HG02678 (cell line): ENCODE data around the gene TSPAN8.
"Not testable (repeated sequence)": the region's sequence is repeated elsewhere in the genome, so short reads cannot be mapped to it uniquely, and the experiment has no call there.

Experiments used
- ATAC-seq: cut with Tn5 transposase; IDR thresholded peaks from one replicate; pipeline ENCODE4 v1.9.1; 2021; ENCODE audit warnings: mild to moderate bottlenecking, moderate library complexity; ENCODE audit not compliant: unreplicated experiment

The TSPAN8 gene

GRCh38 chr12:71130521-71131069 lies 27.2 kb downstream of the TSPAN8 start:
- ATAC-seq = no peak

DNA sequence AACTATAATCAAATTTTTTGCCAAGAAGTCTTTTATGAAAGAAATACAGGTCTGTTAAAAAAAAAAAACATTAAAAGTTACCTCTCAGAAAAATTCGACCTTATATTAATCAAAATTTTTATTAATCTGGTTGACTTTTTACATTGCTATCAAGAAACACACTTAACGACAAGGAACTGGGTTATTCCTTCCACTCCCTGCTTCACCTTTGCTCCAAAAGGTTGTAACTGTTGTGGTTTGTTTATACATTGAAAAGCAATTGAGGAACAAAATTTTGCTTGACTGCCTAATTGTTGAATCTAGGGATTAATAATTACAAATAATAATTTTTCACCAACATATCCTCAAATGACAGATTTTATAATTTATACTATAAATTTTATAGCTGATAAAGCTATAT lies 28.4 kb downstream of the TSPAN8 start:
- no peak for ATAC-seq

DNA sequence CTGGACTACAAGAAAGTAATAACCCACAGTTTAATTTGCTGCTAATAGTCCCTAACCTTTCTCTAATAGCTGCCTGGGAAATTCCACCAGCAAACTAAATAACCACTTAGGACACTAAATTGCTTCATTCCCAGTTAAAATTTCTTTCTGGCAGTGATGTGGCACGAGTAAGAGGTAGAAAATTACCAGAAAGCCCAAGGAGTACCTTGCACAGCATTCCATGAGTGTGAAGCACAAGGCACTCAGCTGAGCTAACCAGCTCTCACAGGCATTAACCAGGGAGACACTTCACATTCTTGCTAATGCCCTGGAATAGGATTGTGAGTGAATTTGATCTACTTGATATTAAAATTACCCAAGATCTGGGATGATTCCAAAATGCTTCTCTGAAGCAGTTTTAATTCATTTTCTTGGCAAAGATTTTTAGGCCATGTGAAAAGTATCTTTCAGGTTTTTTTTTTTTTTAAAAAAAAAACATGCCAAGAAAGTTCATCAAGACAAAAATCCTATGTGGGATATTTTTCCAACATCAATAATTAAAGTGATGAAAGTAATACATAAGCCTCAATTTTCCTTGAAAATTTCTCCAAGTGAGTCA lies 29.5 kb downstream of the TSPAN8 start:
- ATAC-seq = no peak

- ATAC-seq = no peak
Observed at GRCh38 chr12:71125949-71126348, 31.9 kb downstream of the TSPAN8 start.

DNA sequence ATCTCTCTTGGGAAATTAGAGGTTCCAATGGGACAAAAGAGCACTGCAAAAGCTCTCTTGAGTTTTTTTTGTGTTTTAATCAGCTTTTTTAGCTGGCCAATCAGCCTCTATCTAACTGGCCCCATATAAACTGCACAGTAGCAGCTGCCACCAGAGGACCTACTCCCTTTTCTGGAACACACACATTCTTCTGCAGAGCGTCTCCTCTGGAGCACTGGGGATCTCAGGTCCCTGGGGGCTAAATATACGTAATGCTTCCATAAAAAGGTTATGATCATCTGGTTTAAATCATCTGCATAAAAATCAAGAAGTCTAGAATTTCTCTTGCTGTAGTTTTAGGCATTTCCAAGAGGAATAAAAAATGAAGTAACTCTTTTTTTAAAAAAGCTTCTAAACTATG lies 32.3 kb downstream of the TSPAN8 start:
- ATAC-seq = no peak

- ATAC-seq = no peak
Observed at GRCh38 chr12:71124835-71125460, 32.9 kb downstream of the TSPAN8 start.

DNA sequence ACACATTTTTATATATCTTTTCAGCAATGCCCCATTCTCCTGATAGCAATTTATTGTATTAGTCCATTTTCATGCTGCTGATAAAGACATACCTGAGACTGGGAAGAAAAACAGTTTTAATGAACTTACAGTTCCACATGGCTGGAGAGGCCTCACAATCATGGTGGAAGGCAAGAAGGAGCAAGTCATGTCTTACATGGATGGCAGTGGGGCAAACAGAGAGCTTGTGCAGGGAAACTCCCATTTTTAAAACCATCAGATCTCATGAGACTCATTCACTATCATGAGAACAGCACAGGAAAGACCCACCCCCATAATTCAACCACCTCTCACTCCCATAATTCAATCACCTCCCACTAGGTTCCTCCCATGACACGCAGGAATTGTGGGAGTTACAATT lies 44.7 kb downstream of the TSPAN8 start:
- not testable (repeated sequence) for ATAC-seq

- ATAC-seq = no peak
Observed at GRCh38 chr12:71109834-71110233, 48.0 kb downstream of the TSPAN8 start.

GRCh38 chr12:71108355-71108754 lies 49.4 kb downstream of the TSPAN8 start:
- no peak for ATAC-seq

DNA sequence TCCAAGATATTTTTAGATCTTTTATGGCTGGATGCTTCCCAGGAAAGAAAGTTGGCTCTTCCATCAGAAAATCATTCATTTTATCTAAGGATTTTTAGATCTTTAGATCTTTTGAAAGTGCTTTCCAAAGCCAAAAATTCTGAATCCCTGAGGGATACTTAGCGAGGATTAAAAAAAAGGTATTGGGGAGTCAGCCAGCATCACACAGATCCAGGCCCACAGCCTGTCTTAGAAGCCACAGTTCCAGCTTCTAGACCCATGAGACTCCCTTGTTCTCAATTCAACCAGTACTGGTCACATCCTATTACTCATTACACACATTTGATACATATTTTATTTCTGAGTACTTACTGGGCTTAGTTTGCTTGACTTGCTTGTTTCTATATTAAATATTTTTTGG lies 49.9 kb downstream of the TSPAN8 start:
- ATAC-seq = no peak

- ATAC-seq = no peak
Observed at GRCh38 chr12:71105956-71106355, 51.8 kb downstream of the TSPAN8 start.

DNA sequence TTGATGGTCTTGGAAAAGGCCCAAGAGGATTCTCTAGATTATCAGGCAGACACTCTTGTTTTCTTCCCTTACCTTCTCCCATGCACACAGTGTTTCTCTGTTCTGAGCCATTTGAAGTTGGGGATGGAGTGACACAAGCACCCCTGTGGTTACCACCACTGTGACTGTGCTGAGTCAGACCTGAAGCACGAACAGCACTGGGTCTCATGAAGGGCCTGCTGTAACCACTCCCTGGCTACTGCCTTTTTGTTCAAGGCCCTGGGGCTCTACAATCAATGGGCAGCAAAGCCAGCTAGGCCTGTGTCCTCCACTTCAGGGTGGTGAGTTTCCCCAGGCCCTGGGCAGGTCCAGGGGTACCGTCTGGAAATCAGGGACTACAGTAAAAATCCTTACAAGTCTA lies 65.5 kb downstream of the TSPAN8 start:
- no peak for ATAC-seq

GRCh38 chr12:71090971-71091370 lies 66.8 kb downstream of the TSPAN8 start:
- no peak for ATAC-seq

GRCh38 chr12:71085575-71085974 lies 72.2 kb downstream of the TSPAN8 start:
- no peak for ATAC-seq

DNA sequence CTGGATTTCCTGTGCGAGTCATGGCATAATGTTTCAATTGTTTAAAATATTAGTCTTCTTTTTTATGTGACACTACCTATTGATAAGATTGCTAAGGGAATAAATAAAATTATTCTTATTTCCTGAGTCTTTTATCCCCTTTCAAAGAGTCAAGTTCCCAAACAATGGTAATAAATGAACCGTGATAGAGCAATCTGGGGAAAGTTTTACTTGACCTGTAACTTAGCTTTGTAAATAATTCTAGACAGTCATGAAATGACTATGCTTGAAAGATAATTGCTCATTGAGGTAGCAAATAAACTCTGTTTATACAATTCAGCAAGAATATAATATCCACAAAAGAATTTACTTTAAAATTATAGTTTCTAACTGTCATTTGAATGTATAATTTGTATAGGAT lies 82.1 kb downstream of the TSPAN8 start:
- ATAC-seq = no peak
